Measurements from ENCODE around the gene ONECUT3. TPM values are rescaled to one million over a fixed set of nuclear protein-coding genes. Genes with fewer than 3 reads are reported as not detected.
A peak's percentile ranks its signal among the peaks of the same experiment; 100 is the strongest.

ONECUT3 gene
- total and polyA plus RNA-seq, 4 experiments from 2014 or later, result not detected

DNA sequence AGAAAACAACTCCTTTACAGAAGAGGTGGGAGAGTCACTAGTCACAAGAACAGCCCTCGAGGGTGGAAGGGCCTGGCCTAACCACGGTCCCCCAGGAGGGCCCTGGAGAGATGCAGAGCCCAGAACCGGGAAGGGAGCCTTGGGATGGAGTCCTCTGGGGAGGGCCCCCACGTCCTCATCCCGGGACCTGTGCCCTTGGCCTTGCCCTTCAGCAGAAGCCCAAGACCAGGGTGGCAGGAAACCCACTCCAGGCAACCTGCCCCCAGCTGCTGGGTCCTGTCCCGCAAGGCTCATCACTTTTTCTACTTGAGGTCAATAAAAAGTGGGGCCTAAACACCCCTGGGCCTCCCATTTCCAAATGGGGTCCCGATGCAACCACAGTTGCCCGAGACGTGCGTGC is 61.1 kb downstream of the ONECUT3 start:
- Mint-ChIP-seq H3K9me3 (no peaks in the 10 kb centered on the region), H3K27me3 (no peaks in the 10 kb centered on the region), H3K4me3 (peak overlapping the region in 1 of 8 donors; percentile 20), H3K36me3 (peaks cover 3 to 21% of the 10 kb centered on the region in 2 donors), H3K27ac (peak overlapping the region in 1 of 7 donors; percentile 70), H3K4me1 (peaks cover 10 to 15% (median 11%) of the 10 kb centered on the region in 4 donors)
- no peak overlapping the region for H3K27ac ChIP-seq (ENCODE audit: low read depth, low read length)
- no peaks in the 10 kb centered on the region for H3K9me3 ChIP-seq (ENCODE audit: control insufficient read depth in 1 of 2, low read length in 2 of 2)
- H3K36me3 ChIP-seq (ENCODE audit: insufficient read depth, low read length), result peaks cover 23% of the 10 kb centered on the region
- CTCF ChIA-PET (ENCODE audit: partially characterized antibody), result interaction anchor here (1.6 to 2.5 kb wide), 2 partner anchors 12 to 23 kb away, joined by 5 to 10 read pairs; no protein-coding TSS in a partner anchor
- peaks cover 14% of the 10 kb centered on the region for H3K4me1 ChIP-seq (ENCODE audit: insufficient read depth, low read length)
- intact Hi-C loops (cut with micrococcal nuclease), result loop anchor here (5.0 kb wide), 2 partner anchors 47 to 222 kb away; partner anchors contain the start of gene MBD3
- no peaks in the 10 kb centered on the region for H3K27me3 ChIP-seq (ENCODE audit: insufficient read depth, low read length)
- no peak for DNase-seq
- H3K4me3 ChIP-seq (ENCODE audit: low read length in 2 of 2), result no peak overlapping the region
- POLR2A ChIA-PET (ENCODE audit: partially characterized antibody), result interaction anchor here (1.2 kb wide), 1 partner anchor 163 kb away, joined by 5 read pairs; no protein-coding TSS in a partner anchor

DNA sequence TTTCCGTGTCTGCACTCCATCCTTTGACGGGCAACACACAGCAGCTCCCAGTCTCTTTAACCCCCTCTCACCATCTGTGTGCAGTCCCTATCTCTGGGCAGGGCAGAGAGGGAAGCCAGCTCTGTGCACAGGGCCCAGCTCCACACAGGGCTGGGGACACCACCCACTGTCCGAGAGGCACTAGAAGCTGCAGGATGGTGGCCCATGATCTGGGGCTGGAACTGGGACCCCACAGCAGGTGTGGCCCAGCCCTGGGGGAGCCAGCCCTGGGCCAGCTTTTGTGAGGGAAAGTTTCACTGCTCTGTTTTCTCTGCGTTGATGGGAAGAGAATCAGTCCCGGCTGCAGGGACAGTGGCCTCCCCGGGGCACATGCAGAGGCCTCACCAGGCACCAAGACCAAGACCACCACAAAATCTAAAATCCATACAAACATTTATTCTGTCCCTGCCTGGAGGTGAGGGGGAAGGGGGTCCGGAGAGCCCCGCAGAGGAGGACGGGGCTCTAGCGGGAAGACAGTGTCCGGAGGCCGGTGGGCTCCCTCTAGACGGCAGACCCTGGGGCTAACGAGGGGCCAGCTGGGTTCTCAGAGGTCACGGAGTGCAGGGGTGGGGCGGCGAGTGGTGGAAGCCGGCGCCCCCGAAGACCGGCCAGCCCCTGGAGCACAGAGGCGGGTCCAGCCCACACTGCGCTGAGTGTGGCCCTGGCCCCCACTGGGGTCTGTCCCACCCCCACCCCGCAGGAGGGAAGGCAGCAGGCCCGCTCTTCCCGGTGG is 61.7 kb downstream of the ONECUT3 start:
- H3K4me3 Mint-ChIP-seq, result no peak overlapping the region
- intact Hi-C loops (cut with micrococcal nuclease), result loop anchor here (5.0 kb wide), 2 partner anchors 48 to 223 kb away; partner anchors contain the start of gene MBD3
- POLR2A ChIA-PET (ENCODE audit: partially characterized antibody), result interaction anchor here (0.6 kb wide), 1 partner anchor 10 kb away, joined by 5 read pairs; no protein-coding TSS in a partner anchor

DNA sequence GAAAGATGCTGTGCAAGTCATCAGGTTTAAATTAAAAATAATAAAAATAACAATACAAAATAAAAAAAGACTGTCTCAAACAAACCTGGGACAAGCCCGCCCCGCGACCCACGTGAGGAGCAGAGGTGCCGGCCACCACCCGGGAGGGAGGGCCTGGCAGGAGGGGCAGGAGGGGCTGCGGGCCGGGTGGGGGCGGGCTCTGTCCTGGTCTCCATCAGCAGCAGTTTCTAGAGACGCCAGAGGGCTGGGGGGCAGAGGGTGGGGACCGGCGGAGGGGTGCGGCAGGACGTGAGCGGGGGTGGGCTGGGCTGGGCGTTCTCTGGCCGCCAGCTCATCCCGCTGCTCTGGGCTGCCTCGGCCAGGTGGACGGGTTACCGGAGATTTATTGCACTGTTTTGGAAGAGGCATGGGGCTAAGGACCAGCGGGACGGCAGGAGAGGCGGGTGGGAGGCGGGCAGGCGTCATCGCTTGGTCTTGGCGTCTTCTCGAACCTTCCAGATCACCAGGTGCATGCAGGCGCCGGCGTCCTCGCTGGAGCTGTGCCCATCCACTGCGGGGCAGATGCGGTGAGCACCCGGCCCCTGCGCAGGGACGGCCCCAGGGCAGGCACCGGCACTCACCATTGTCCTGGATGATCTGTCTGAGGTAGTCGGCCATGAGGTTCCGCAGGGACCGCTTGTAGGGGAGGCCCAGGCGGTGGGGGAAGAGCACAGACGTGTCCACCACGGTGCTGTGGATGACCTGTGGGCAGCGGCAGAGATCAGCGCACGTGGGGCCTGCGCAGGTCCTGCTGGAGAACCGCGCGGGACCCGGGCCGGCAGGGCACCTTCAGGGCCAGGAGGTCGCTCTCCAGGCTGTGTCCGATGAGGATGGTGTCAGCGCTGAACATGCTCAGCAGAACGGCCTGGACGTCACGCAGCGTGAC is 62.6 kb downstream of the ONECUT3 start:
- H3K27me3 Mint-ChIP-seq, result no peaks in the 10 kb centered on the region
- H3K4me3 Mint-ChIP-seq, result no peak overlapping the region
- ChIA-PET POLR2A (ENCODE audit: partially characterized antibody) (no interaction called here), CTCF (ENCODE audit: partially characterized antibody) (interaction anchor here (2.5 kb wide), 1 partner anchor 10 kb away, joined by 10 read pairs; no protein-coding TSS in a partner anchor)
- H3K36me3 Mint-ChIP-seq, result peaks cover 7 to 29% of the 10 kb centered on the region in 2 donors
- H3K4me3 ChIP-seq (ENCODE audit: low read length in 2 of 2), result no peak overlapping the region
- DNase-seq, result no peak
- H3K9me3 Mint-ChIP-seq, result no peaks in the 10 kb centered on the region
- peak overlapping the region in 1 of 7 donors; percentile 22 for H3K27ac Mint-ChIP-seq
- H3K27me3 ChIP-seq (ENCODE audit: insufficient read depth, low read length), result no peaks in the 10 kb centered on the region
- H3K27ac ChIP-seq (ENCODE audit: low read depth, low read length), result no peak overlapping the region
- no peaks in the 10 kb centered on the region for H3K9me3 ChIP-seq (ENCODE audit: control insufficient read depth in 1 of 2, low read length in 2 of 2)
- peaks cover 29% of the 10 kb centered on the region for H3K36me3 ChIP-seq (ENCODE audit: insufficient read depth, low read length)
- intact Hi-C loops (cut with micrococcal nuclease), result no loop called here
- peaks cover 14% of the 10 kb centered on the region for H3K4me1 ChIP-seq (ENCODE audit: insufficient read depth, low read length)
- peaks cover 10 to 15% (median 11%) of the 10 kb centered on the region in 4 donors for H3K4me1 Mint-ChIP-seq

More for the DNA sequence above, 61.7 kb downstream of the ONECUT3 start:
- Histone ChIP-seq H3K27me3 (ENCODE audit: insufficient read depth, low read length) (no peaks in the 10 kb centered on the region), H3K4me3 (ENCODE audit: low read length in 2 of 2) (no peak overlapping the region), H3K27ac (ENCODE audit: low read depth, low read length) (no peak overlapping the region), H3K4me1 (ENCODE audit: insufficient read depth, low read length) (peaks cover 14% of the 10 kb centered on the region), H3K36me3 (ENCODE audit: insufficient read depth, low read length) (peaks cover 23% of the 10 kb centered on the region), H3K9me3 (ENCODE audit: control insufficient read depth in 1 of 2, low read length in 2 of 2) (no peaks in the 10 kb centered on the region)
- no peak for DNase-seq
- Mint-ChIP-seq H3K4me1 (peaks cover 10 to 15% (median 11%) of the 10 kb centered on the region in 4 donors), H3K27ac (no peak overlapping the region), H3K9me3 (no peaks in the 10 kb centered on the region), H3K36me3 (peaks cover 3 to 21% of the 10 kb centered on the region in 2 donors), H3K27me3 (no peaks in the 10 kb centered on the region)
- CTCF ChIA-PET (ENCODE audit: partially characterized antibody), result interaction anchor here (1.6 to 2.5 kb wide), 2 partner anchors 11 to 23 kb away, joined by 5 to 10 read pairs; no protein-coding TSS in a partner anchor

DNA sequence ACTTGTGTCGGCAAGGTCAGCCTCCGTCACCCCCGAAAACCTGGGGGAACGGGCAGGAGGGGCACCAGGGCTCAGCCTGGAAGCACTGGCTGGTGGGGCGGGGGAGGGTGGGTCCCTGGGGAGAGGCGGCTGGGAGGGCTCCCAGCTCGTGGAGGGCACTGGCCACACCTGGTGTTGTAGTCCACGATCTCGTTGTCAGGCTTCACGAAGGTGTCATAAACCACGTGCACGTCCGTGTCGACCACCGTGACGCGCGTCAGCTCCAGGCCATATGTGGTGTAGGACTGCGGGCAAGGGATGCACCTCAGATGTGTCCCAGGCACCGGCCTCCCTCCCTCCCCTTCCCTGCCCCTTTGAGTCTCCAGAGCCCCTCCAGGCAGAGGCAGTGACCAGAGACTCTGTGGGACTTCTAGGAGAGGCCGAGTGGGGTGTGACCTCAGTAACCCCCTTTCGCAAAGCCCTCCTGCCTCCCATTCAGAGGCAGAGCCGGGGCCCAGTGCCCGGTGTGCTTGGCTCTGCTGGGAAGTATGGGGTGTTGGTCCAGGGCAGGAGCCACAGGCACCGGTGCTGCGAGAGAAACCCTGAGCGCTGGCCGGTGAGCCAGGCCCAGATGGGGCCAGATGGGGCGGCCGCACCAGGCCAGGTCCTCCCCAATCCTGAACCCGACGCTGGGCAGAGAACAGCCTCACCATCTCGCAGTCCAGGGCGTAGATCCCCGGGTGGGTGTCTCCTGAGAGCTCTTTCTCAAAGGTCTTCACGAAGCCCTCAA is 63.4 kb downstream of the ONECUT3 start:
- H3K27ac ChIP-seq (ENCODE audit: low read depth, low read length), result no peak overlapping the region
- peaks cover 36% of the 10 kb centered on the region for H3K36me3 ChIP-seq (ENCODE audit: insufficient read depth, low read length)
- no peak overlapping the region for H3K4me3 ChIP-seq (ENCODE audit: low read length in 2 of 2)
- no peaks in the 10 kb centered on the region for H3K27me3 Mint-ChIP-seq
- H3K4me1 ChIP-seq (ENCODE audit: insufficient read depth, low read length), result peaks cover 10% of the 10 kb centered on the region
- POLR2A ChIA-PET (ENCODE audit: partially characterized antibody), result no interaction called here
- no peak for DNase-seq
- no peaks in the 10 kb centered on the region for H3K9me3 ChIP-seq (ENCODE audit: control insufficient read depth in 1 of 2, low read length in 2 of 2)
- H3K36me3 Mint-ChIP-seq, result peaks cover 7 to 35% of the 10 kb centered on the region in 2 donors
- no peaks in the 10 kb centered on the region for H3K27me3 ChIP-seq (ENCODE audit: insufficient read depth, low read length)
- CTCF ChIA-PET (ENCODE audit: partially characterized antibody), result interaction anchor here (1.2 kb wide), 1 partner anchor 9 kb away, joined by 4 read pairs; no protein-coding TSS in a partner anchor
- H3K9me3 Mint-ChIP-seq, result no peaks in the 10 kb centered on the region
- H3K4me1 Mint-ChIP-seq, result peaks cover 9 to 11% (median 11%) of the 10 kb centered on the region in 4 donors
- peak overlapping the region in 1 of 7 donors; percentile 40 for H3K27ac Mint-ChIP-seq
- H3K4me3 Mint-ChIP-seq, result no peak overlapping the region
- intact Hi-C loops (cut with micrococcal nuclease), result no loop called here

DNA sequence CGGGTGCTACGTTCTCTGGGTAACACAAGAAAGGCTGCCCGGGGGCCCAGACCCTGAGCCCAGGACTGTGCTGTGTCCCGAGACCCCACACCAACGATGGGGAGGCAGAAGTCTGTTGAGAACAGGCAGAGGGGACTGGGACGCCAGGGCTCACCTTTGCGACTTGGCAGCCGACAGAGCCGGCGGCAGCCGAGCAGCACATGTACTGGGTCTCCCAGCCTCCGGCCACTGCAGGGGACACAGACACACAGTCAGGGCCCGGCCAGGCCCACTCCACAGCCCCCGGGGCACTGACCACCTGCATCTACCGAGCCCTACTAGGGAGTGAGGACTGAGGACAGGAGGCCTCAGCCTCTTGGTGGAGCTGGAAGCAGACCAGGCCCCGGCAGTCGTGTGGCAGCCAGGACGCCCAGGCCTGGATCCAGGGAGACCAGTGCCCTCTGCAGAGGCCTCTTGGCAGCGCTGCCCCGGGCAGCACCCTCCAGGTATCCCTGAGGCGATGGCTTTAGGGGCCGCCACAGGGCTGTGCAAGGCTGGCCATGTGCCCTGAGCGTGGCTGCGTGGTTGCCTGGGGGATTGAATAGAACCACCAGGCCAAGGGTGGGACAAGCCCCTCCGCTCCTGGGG is 64.4 kb downstream of the ONECUT3 start:
- CTCF ChIA-PET (ENCODE audit: partially characterized antibody), result interaction anchor here (1.1 to 1.3 kb wide), 3 partner anchors 8 to 212 kb away, joined by 3 to 4 read pairs (median 3); partner anchors contain the start of gene UQCR11
- peak overlapping the region in 1 of 7 donors; percentile 40 for H3K27ac Mint-ChIP-seq

DNA sequence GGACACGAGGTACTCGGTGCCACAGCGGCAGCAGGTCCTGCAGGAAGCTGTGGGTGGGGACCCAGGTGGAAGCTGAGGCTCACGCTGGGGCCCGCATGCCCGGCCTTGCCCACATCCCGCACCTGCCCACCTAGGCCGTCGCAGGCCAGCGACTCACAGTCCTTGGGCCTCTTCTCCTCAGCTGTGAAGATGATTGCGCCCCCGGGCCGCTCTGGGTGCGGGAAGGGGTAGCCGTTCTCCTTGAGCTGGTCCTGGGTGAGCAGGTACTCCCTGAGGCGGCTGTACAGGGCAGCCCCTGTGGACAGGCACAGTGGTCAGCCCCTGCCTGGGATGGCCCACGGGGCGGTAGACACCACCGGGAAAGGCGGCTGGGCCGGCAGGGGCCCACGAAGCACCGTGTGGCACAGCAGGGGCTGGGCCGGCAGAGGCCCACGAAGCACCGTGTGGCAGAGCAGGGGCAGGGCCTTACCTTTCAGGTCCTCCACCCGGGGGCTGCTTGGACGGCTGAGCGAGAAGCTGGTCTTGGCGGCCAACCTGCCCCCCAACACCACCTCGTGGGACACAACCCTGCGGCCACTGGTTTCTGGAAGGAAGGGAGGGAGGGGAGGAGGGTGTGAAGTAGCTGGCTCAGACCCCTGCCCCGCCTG is 65.4 kb downstream of the ONECUT3 start:
- Mint-ChIP-seq H3K27ac (no peak overlapping the region), H3K36me3 (peaks cover 7 to 35% of the 10 kb centered on the region in 2 donors), H3K9me3 (no peaks in the 10 kb centered on the region), H3K4me3 (no peak overlapping the region), H3K27me3 (no peaks in the 10 kb centered on the region), H3K4me1 (peaks cover 0 to 1% (median 0%) of the 10 kb centered on the region in 4 donors)
- ChIA-PET CTCF (ENCODE audit: partially characterized antibody) (interaction anchor here (1.1 to 1.3 kb wide), 2 partner anchors 22 to 213 kb away, joined by 3 read pairs; partner anchors contain the start of gene UQCR11), POLR2A (ENCODE audit: partially characterized antibody) (no interaction called here)
- no peaks in the 10 kb centered on the region for H3K27me3 ChIP-seq (ENCODE audit: insufficient read depth, low read length)
- DNase-seq, result no peak
- H3K4me3 ChIP-seq (ENCODE audit: low read length in 2 of 2), result no peak overlapping the region
- H3K27ac ChIP-seq (ENCODE audit: low read depth, low read length), result no peak overlapping the region
- intact Hi-C loops (cut with micrococcal nuclease), result no loop called here
- no peaks in the 10 kb centered on the region for H3K9me3 ChIP-seq (ENCODE audit: control insufficient read depth in 1 of 2, low read length in 2 of 2)
- H3K4me1 ChIP-seq (ENCODE audit: insufficient read depth, low read length), result no peaks in the 10 kb centered on the region
- peaks cover 50% of the 10 kb centered on the region for H3K36me3 ChIP-seq (ENCODE audit: insufficient read depth, low read length)

More for the DNA sequence above, 64.4 kb downstream of the ONECUT3 start:
- Mint-ChIP-seq H3K9me3 (no peaks in the 10 kb centered on the region), H3K27me3 (no peaks in the 10 kb centered on the region), H3K4me1 (peaks cover 6 to 7% (median 7%) of the 10 kb centered on the region in 4 donors), H3K36me3 (peaks cover 7 to 38% of the 10 kb centered on the region in 2 donors), H3K4me3 (no peak overlapping the region)
- no peak for DNase-seq
- Histone ChIP-seq H3K9me3 (ENCODE audit: control insufficient read depth in 1 of 2, low read length in 2 of 2) (no peaks in the 10 kb centered on the region), H3K36me3 (ENCODE audit: insufficient read depth, low read length) (peaks cover 42% of the 10 kb centered on the region), H3K4me3 (ENCODE audit: low read length in 2 of 2) (no peak overlapping the region), H3K27me3 (ENCODE audit: insufficient read depth, low read length) (no peaks in the 10 kb centered on the region), H3K27ac (ENCODE audit: low read depth, low read length) (no peak overlapping the region), H3K4me1 (ENCODE audit: insufficient read depth, low read length) (peaks cover 7% of the 10 kb centered on the region)
- intact Hi-C loops (cut with micrococcal nuclease), result no loop called here
- POLR2A ChIA-PET (ENCODE audit: partially characterized antibody), result no interaction called here

Data from CD4-positive, alpha-beta memory T cell (primary cell).